A673 (cell line): ENCODE results near the gene TMEM164. TPM values are rescaled to one million over a fixed set of nuclear protein-coding genes. Genes with fewer than 3 reads are reported as not detected.

ENCODE experiments used
- BruUV-seq: library from RNA; stranded (reverse); fragments of 400-500 nt; replicated peaks from 2 replicates; lab custom pipeline; 2021; lab: Mats Ljungman, UMichigan
- CTCF ChIA-PET: fragments of 300-600 bp; sonication (Branson Sonifier 250); formaldehyde crosslinking; loops from one replicate; lab custom pipeline; 2022; ENCODE audit warnings: antibody characterized with exemption; lab: Charles Lee
- POLR2A ChIA-PET: fragments of 300-600 bp; sonication (Branson Sonifier 250); formaldehyde crosslinking; loops from one replicate; lab custom pipeline; 2022; ENCODE audit warnings: antibody characterized with exemption; ENCODE audit not compliant: low non-redundant PET; lab: Charles Lee
- DNase-seq: peaks from one replicate; pipeline ENCODE4 v3.0.0-alpha.2; 2015; ENCODE audit warnings: low spot score
- H3K27ac ChIP-seq: fragments of 200-600 bp; sonication (generic); 2 replicates; pipeline ENCODE4 v1.5.1; 2016; ENCODE audit warnings: mixed run types, low read depth, mild to moderate bottlenecking, mixed read lengths, antibody characterized with exemption, low read length; ENCODE audit not compliant: poor library complexity, severe bottlenecking
- H3K27me3 ChIP-seq: fragments of 200-600 bp; sonication (generic); replicated peaks from 2 replicates; pipeline ENCODE4 v1.6.1; 2017; ENCODE audit warnings: mixed run types, low read depth, mild to moderate bottlenecking, mixed read lengths, antibody characterized with exemption, low read length; ENCODE audit not compliant: insufficient read depth, poor library complexity
- H3K36me3 ChIP-seq: fragments of 200-600 bp; sonication (generic); 2 replicates; pipeline ENCODE4 v1.6.1; 2016; ENCODE audit warnings: mixed run types, mild to moderate bottlenecking, mixed read lengths, antibody characterized with exemption, low read length; ENCODE audit not compliant: insufficient read depth, poor library complexity, severe bottlenecking
- H3K4me1 ChIP-seq: fragments of 200-600 bp; sonication (generic); 2 replicates; pipeline ENCODE4 v1.6.1; 2017; ENCODE audit warnings: mixed run types, mild to moderate bottlenecking, mixed read lengths, antibody characterized with exemption, low read length; ENCODE audit not compliant: insufficient read depth, poor library complexity, severe bottlenecking
- H3K4me3 ChIP-seq: fragments of 200-600 bp; sonication (generic); 2 replicates; pipeline ENCODE4 v1.5.1; 2016; ENCODE audit warnings: low read depth, mixed run types, mild to moderate bottlenecking, mixed read lengths, low read length; ENCODE audit not compliant: poor library complexity, severe bottlenecking
- H3K9me3 ChIP-seq: fragments of 200-600 bp; sonication (generic); 2 replicates; pipeline ENCODE4 v1.6.1; 2016; ENCODE audit warnings: mixed run types, low read depth, mild to moderate bottlenecking, mixed read lengths, antibody characterized with exemption, low read length; ENCODE audit not compliant: poor library complexity, severe bottlenecking
- EZH2 ChIP-seq: fragments of 200-600 bp; sonication (generic); IDR thresholded peaks from 2 replicates; pipeline ENCODE4 v1.6.1; 2017; ENCODE audit warnings: borderline replicate concordance, low read depth, mild to moderate bottlenecking, mixed read lengths, antibody characterized with exemption, low read length; ENCODE audit not compliant: poor library complexity, severe bottlenecking
- intact Hi-C: fragments of 100-400 bp; cut with micrococcal nuclease; formaldehyde crosslinking; loops from one replicate; pipeline ENCODE4 v1.10.0; 2022; ENCODE audit not compliant: unreplicated experiment
- total RNA-seq: library from RNA; stranded (reverse); gene quantifications from 2 replicates; pipeline ENCODE4 v1.2.3, GENCODE V29; 2021
- TF ChIP-seq, protein P1 (sequence below): fragments of 300-800, 200-600 bp; sonication (generic); conservative IDR thresholded peaks from 2 replicates; pipeline ENCODE4 v1.5.1; 2017; ENCODE audit warnings: low read depth, mild to moderate bottlenecking, antibody characterized with exemption, low read length, moderate library complexity, mixed read lengths

Gene TMEM164
- total RNA-seq, 1 experiment from 2014 or later, result 26.5 TPM

DNA sequence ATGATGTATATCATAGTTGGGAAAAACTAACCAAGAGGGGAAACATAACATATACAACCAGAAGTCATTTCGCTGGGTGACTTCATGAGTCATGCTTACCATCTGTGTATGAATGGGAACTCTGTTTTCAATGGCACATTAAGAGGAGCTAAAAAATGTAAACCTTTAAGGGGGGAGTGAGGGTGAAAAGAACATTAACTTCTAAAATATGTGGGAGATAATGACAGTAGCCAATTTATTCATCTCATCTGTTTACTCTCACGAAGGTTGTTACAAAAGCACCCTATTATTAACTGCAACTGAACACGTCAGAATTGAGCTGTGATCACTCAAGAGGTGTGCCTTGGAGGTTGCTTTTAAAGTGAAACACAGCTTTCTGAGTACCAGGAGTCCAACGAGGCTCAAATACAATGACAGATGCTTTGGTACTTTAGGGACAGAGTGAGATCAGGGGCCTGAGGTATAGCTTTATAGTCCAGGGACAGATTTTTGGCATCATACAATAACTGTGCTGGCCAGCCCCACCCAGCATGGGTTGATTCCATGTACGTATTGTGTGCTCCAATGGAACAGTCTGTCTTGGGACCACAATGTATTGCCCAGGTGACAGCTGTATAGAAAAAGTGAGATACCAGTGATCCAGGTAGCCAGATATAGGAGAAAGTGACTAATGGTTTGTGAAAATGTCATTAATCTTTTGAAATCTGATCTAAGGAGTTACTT is 207.7 kb downstream of the TMEM164 start:
- no TSS peak for BruUV-seq
- POLR2A ChIA-PET, result interaction anchor here (0.5 kb wide), 1 partner anchor 54 kb away, joined by 4 read pairs; no protein-coding TSS in a partner anchor
- Histone ChIP-seq H3K27ac (no peak overlapping the region), H3K4me3 (no peak overlapping the region), H3K9me3 (no peaks in the 10 kb centered on the region), H3K27me3 (no peaks in the 10 kb centered on the region), H3K36me3 (no peaks in the 10 kb centered on the region), H3K4me1 (peaks cover 22% of the 10 kb centered on the region)
- intact Hi-C loops, result no loop called here
- CTCF ChIA-PET, result interaction anchor here (1.5 kb wide), 1 partner anchor 50 kb away, joined by 4 read pairs; no protein-coding TSS in a partner anchor
- TF ChIP-seq EZH2, result no peak
- no peak for DNase-seq

DNA sequence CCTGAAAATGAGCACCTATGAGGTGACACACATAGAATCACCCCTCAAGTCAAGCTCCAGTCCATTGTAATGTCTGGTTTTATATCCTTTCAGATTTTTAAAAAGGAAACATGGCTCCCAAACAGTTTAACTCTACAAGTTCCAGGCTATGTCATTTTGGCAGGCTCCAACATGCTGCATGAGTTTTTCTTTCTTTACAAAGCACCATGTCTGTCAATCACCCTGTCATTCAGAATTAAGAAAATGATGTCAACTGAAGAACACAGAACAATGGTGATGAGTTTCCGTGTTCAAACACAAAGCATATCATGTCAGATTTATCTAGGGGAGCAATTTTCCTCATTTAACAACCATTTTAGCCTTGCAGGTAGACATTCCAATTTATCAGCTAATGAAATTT is 208.4 kb downstream of the TMEM164 start:
- no TSS peak for BruUV-seq
- intact Hi-C loops, result no loop called here
- no peaks in the 10 kb centered on the region for H3K27me3 ChIP-seq
- ChIA-PET CTCF (interaction anchor here (1.5 kb wide), 1 partner anchor 51 kb away, joined by 4 read pairs; no protein-coding TSS in a partner anchor), POLR2A (no interaction called here)
- no peak overlapping the region for H3K27ac ChIP-seq
- H3K4me3 ChIP-seq, result no peak overlapping the region
- peaks cover 27% of the 10 kb centered on the region for H3K4me1 ChIP-seq
- TF ChIP-seq, protein P1, sequence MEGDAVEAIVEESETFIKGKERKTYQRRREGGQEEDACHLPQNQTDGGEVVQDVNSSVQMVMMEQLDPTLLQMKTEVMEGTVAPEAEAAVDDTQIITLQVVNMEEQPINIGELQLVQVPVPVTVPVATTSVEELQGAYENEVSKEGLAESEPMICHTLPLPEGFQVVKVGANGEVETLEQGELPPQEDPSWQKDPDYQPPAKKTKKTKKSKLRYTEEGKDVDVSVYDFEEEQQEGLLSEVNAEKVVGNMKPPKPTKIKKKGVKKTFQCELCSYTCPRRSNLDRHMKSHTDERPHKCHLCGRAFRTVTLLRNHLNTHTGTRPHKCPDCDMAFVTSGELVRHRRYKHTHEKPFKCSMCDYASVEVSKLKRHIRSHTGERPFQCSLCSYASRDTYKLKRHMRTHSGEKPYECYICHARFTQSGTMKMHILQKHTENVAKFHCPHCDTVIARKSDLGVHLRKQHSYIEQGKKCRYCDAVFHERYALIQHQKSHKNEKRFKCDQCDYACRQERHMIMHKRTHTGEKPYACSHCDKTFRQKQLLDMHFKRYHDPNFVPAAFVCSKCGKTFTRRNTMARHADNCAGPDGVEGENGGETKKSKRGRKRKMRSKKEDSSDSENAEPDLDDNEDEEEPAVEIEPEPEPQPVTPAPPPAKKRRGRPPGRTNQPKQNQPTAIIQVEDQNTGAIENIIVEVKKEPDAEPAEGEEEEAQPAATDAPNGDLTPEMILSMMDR, result no peak
- TF ChIP-seq EZH2, result no peak
- no peak for DNase-seq
- H3K9me3 ChIP-seq, result no peaks in the 10 kb centered on the region
- no peaks in the 10 kb centered on the region for H3K36me3 ChIP-seq

DNA sequence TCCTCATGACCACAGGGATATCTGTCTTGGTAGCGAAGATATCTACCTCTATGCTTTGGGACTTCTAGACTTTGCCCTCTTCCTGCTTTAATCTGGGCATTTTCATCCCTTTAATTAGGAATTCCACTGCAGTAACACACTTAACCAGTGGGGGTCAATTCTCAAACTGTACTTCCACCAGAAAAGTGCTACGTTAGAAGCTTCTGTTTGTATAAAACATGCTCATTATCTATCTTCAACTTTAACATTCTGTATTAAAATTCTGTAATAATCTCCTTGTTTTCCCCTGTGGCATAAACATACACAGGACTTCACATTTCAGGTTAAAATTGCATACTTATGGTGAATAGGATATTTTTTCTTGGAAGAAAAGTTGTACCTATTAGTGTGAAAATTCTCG is 209.4 kb downstream of the TMEM164 start:
- BruUV-seq, result no TSS peak
- peaks cover 37% of the 10 kb centered on the region for H3K4me1 ChIP-seq
- TF ChIP-seq EZH2, result no peak
- TF ChIP-seq, protein P1, result peak; percentile 26; the same call in 1 of the 2 replicates
- no peak overlapping the region for H3K4me3 ChIP-seq
- no peaks in the 10 kb centered on the region for H3K36me3 ChIP-seq
- H3K27ac ChIP-seq, result no peak overlapping the region
- no peaks in the 10 kb centered on the region for H3K9me3 ChIP-seq
- ChIA-PET CTCF (no interaction called here), POLR2A (no interaction called here)
- no peaks in the 10 kb centered on the region for H3K27me3 ChIP-seq
- intact Hi-C loops, result no loop called here
- DNase-seq, result no peak
